PC-3 (cell line): Measurements from ENCODE around the gene CTBP2. TPM values are rescaled to one million over a fixed set of nuclear protein-coding genes. Genes with fewer than 3 reads are reported as not detected.

Source experiments
- ATAC-seq: fragments of 200-7000 bp; cut with Tn5 transposase; 2 replicates; pipeline ENCODE4 v1.9.1; 2020; ENCODE audit warnings: mild to moderate bottlenecking, moderate library complexity
- BruUV-seq: library from RNA; stranded (reverse); fragments of 400-500 nt; replicated peaks from 2 replicates; lab custom pipeline; 2021; lab: Mats Ljungman, UMichigan
- CTCF ChIA-PET: fragments of 300-600 bp; sonication (Branson Sonifier 250); formaldehyde crosslinking; loops from one replicate; lab custom pipeline; 2022; ENCODE audit warnings: antibody characterized with exemption; lab: Charles Lee
- POLR2A ChIA-PET: fragments of 300-600 bp; sonication (Branson Sonifier 250); formaldehyde crosslinking; loops from one replicate; lab custom pipeline; 2022; ENCODE audit warnings: antibody characterized with exemption; ENCODE audit not compliant: unreplicated experiment; lab: Charles Lee
- DNase-seq: peaks from one replicate; pipeline ENCODE4 v3.0.0-alpha.2; 2015
- H2AFZ ChIP-seq: fragments of 300-600 bp; sonication (generic); 2 replicates; pipeline ENCODE4 v1.6.0; 2016; ENCODE audit warnings: antibody characterized with exemption, low read length
- H3F3A ChIP-seq: fragments of 300-600 bp; sonication (generic); one replicate; pipeline ENCODE4 v1.6.0; 2017; ENCODE audit warnings: antibody characterized with exemption, low read length, control low read depth, mild to moderate bottlenecking; ENCODE audit not compliant: unreplicated experiment
- H3K27ac ChIP-seq: fragments of 300-600 bp; sonication (generic); 2 replicates; pipeline ENCODE4 v1.5.1; 2016; ENCODE audit warnings: mild to moderate bottlenecking, low read length
- H3K27me3 ChIP-seq: fragments of 300-600 bp; sonication (generic); 2 replicates; pipeline ENCODE4 v1.6.1; 2016; ENCODE audit warnings: low read length, mixed read lengths
- H3K36me3 ChIP-seq: fragments of 300-600 bp; sonication (generic); 2 replicates; pipeline ENCODE4 v1.6.1; 2016; ENCODE audit warnings: low read depth, mixed run types, low read length, mixed read lengths
- H3K4me1 ChIP-seq: fragments of 300-600 bp; sonication (generic); 2 replicates; pipeline ENCODE4 v1.5.1; 2016; ENCODE audit warnings: low read length; ENCODE audit not compliant: insufficient read depth
- H3K4me2 ChIP-seq: fragments of 300-600 bp; sonication (generic); 2 replicates; pipeline ENCODE4 v1.6.0; 2016; ENCODE audit warnings: low read length
- H3K4me3 ChIP-seq: fragments of 300-600 bp; sonication (generic); 2 replicates; pipeline ENCODE4 v1.5.1; 2016; ENCODE audit warnings: mild to moderate bottlenecking, low read length, mixed read lengths
- H3K79me2 ChIP-seq: fragments of 300-600 bp; sonication (generic); 2 replicates; pipeline ENCODE4 v1.6.1; 2017; ENCODE audit warnings: low read length, mixed read lengths
- H3K9ac ChIP-seq: fragments of 300-600 bp; sonication (generic); 2 replicates; pipeline ENCODE4 v1.6.0; 2016; ENCODE audit warnings: mild to moderate bottlenecking, low read length
- H3K9me2 ChIP-seq: fragments of 300-600 bp; sonication (generic); replicated peaks from 2 replicates; pipeline ENCODE4 v1.6.1; 2016; ENCODE audit warnings: mixed run types, low read length, mixed read lengths
- H3K9me3 ChIP-seq: fragments of 300-600 bp; sonication (generic); 2 replicates; pipeline ENCODE4 v1.6.1; 2016; ENCODE audit warnings: low read length, mixed read lengths
- H4K20me1 ChIP-seq: fragments of 300-600 bp; sonication (generic); 2 replicates; pipeline ENCODE4 v1.6.1; 2016; ENCODE audit warnings: low read length, mixed read lengths
- CTCF ChIP-seq: fragments of 300-600 bp; sonication (generic); conservative IDR thresholded peaks from 2 replicates; pipeline ENCODE4 v1.5.1; 2017; ENCODE audit warnings: antibody characterized with exemption, low read depth, mild to moderate bottlenecking, low read length
- EZH2 ChIP-seq: fragments of 300-600 bp; sonication (generic); IDR thresholded peaks from one replicate; pipeline ENCODE4 v1.6.1; 2017; ENCODE audit warnings: antibody characterized with exemption, mild to moderate bottlenecking, low read length; ENCODE audit not compliant: unreplicated experiment
- EZH2phosphoT487 ChIP-seq: fragments of 300-600 bp; sonication (generic); IDR thresholded peaks from 2 replicates; pipeline ENCODE4 v1.6.1; 2018; ENCODE audit warnings: mild to moderate bottlenecking, antibody characterized with exemption, low read length, borderline replicate concordance
- intact Hi-C: fragments of 100-400 bp; cut with micrococcal nuclease; formaldehyde crosslinking; loops from 2 replicates; pipeline ENCODE4 v1.9.0; 2023
- total RNA-seq: library from RNA; depleted of rRNA; stranded (reverse); fragments of >200 nt; gene quantifications from 2 replicates; pipeline ENCODE4 v1.2.3, GENCODE V29; 2014

CTBP2 gene
- total RNA-seq, 1 experiment from 2014 or later: 78.9 TPM

DNA sequence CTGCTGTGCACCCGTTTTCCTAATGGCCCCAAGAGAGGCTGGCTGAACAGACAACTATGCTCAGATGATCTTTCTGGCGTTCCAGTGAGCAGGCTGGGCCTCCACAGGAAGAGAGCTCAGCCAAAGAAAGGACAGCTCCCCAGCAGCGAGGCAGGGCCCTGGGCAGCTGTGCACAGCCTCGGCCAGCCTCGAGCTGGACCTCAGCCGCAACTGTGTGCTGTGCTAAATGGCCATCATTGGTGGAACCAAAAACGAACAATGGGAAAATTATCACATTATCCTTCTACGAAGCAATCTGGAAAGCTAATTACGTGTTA lies 97.5 kb downstream of the CTBP2 start:
- no peak for ATAC-seq
- Histone ChIP-seq H3K27me3 (no peaks in the 10 kb centered on the region), H3K4me2 (no peak overlapping the region), H4K20me1 (no peaks in the 10 kb centered on the region), H2AFZ (no peak overlapping the region), H3K9me3 (no peaks in the 10 kb centered on the region), H3F3A (peaks cover 13% of the 10 kb centered on the region), H3K27ac (no peak overlapping the region), H3K9ac (no peak overlapping the region), H3K4me3 (no peak overlapping the region), H3K9me2 (no peaks in the 10 kb centered on the region), H3K36me3 (peaks cover 8% of the 10 kb centered on the region; the same call in 1 of the 2 replicates), H3K4me1 (peaks cover 54% of the 10 kb centered on the region), H3K79me2 (peaks cover 82% of the 10 kb centered on the region)
- DNase-seq: no peak
- ChIA-PET POLR2A (no interaction called here), CTCF (no interaction called here)
- intact Hi-C loops: loop anchor here (5.0 kb wide), 1 partner anchor 94 kb away; no protein-coding TSS in a partner anchor
- no peak for TF ChIP-seq EZH2
- no peak for TF ChIP-seq CTCF
- no peak for TF ChIP-seq EZH2phosphoT487
- BruUV-seq: no TSS peak

- POLR2A ChIA-PET: no interaction called here
- intact Hi-C loops: loop anchor here (5.0 kb wide), 1 partner anchor 95 kb away; no protein-coding TSS in a partner anchor
- BruUV-seq: no TSS peak
- Histone ChIP-seq H3K27ac (no peak overlapping the region), H3K4me1 (peaks cover 54% of the 10 kb centered on the region), H3K9me3 (no peaks in the 10 kb centered on the region), H3K79me2 (peaks cover 82% of the 10 kb centered on the region), H2AFZ (no peak overlapping the region), H3K27me3 (no peaks in the 10 kb centered on the region), H3F3A (peaks cover 13% of the 10 kb centered on the region), H3K4me2 (no peak overlapping the region), H3K9me2 (no peaks in the 10 kb centered on the region), H3K36me3 (peaks cover 8% of the 10 kb centered on the region; the same call in 1 of the 2 replicates), H4K20me1 (no peaks in the 10 kb centered on the region), H3K4me3 (no peak overlapping the region), H3K9ac (no peak overlapping the region)
- DNase-seq (no peak), ATAC-seq (no peak)
- TF ChIP-seq EZH2phosphoT487: no peak
- TF ChIP-seq CTCF: no peak
- no peak for TF ChIP-seq EZH2
- CTCF ChIA-PET: no interaction called here
These were observed 98.0 kb downstream of the CTBP2 start for GRCh38 chr10:125062227-125062913.

DNA sequence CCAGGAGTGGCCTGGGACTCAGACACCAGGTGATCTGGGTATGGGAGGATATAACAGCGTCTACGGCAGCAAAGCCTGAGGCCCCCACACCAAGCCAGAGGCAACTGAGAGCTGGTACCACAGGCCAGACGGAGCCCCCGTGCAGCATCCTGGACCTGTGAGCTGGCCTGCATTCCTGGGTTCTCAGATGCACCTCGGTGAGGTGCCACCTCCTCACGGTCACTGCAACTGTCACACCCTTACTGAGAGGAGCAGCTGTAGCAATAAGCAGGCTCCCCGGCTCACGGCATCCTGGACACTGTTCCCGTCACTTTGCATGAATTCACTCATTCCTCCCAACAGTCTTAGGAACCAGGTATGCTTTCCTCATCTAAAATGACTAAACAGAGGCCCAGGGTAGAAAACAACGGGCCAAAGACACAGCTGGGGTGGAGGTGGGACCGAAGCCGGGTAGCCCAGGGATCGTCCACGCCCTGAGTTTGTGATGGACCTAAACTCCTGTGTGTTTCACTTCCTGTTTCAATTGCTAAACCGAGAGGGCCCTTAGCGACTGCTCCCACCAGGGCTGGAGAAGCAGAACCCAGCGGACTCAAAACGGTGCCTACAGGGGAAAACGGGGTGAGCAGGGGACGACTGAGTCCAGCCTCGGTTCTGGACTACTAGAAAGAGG lies 98.7 kb downstream of the CTBP2 start:
- Histone ChIP-seq H3K27me3 (no peaks in the 10 kb centered on the region), H4K20me1 (no peaks in the 10 kb centered on the region), H3K9ac (no peak overlapping the region), H3K36me3 (peaks cover 8% of the 10 kb centered on the region; the same call in 1 of the 2 replicates), H3F3A (peaks cover 13% of the 10 kb centered on the region), H3K4me3 (no peak overlapping the region), H3K9me2 (no peaks in the 10 kb centered on the region), H3K4me2 (peak overlapping the region; percentile 46; the same call in 1 of the 2 replicates), H2AFZ (no peak overlapping the region), H3K9me3 (no peaks in the 10 kb centered on the region), H3K79me2 (peaks cover 82% of the 10 kb centered on the region), H3K4me1 (peaks cover 51% of the 10 kb centered on the region), H3K27ac (peak overlapping the region; percentile 42)
- ATAC-seq (peak; percentile 5), DNase-seq (no peak)
- TF ChIP-seq CTCF (no peak), EZH2 (no peak), EZH2phosphoT487 (no peak)
- POLR2A ChIA-PET: no interaction called here
- intact Hi-C loops: loop anchor here (1.0 to 5.0 kb wide), 2 partner anchors 69 to 96 kb away; no protein-coding TSS in a partner anchor
- CTCF ChIA-PET: interaction anchor here (0.7 to 1.0 kb wide), 2 partner anchors 13 to 220 kb away, joined by 3 read pairs; no protein-coding TSS in a partner anchor
- BruUV-seq: no TSS peak
